Measurements from ENCODE around the gene PTCD1. TPM values are rescaled to one million over a fixed set of nuclear protein-coding genes. Genes with fewer than 3 reads are reported as not detected.

Gene PTCD1
- total and polyA plus RNA-seq, 9 of the 15 experiments (the other 6 are each of a cell fraction or from before 2014, with no cell fraction given): 0.46 to 17.1 (median 6.2) TPM

GRCh38 chr7:99472561-99473314, 34.1 kb upstream of the PTCD1 start, which contains the start of gene ZNF789 (continued):
- TF ChIP-seq ZNF644 (tag; IDR thresholded peaks at IDR 0.05; ENCODE audit: low read depth): 0 out of 2 replicates have a peak, but pooled peaks have one; percentile 22
- TF ChIP-seq KAT8 (IDR thresholded peaks at IDR 0.05; ENCODE audit: low read depth): no peak
- TF ChIP-seq, protein P1, sequence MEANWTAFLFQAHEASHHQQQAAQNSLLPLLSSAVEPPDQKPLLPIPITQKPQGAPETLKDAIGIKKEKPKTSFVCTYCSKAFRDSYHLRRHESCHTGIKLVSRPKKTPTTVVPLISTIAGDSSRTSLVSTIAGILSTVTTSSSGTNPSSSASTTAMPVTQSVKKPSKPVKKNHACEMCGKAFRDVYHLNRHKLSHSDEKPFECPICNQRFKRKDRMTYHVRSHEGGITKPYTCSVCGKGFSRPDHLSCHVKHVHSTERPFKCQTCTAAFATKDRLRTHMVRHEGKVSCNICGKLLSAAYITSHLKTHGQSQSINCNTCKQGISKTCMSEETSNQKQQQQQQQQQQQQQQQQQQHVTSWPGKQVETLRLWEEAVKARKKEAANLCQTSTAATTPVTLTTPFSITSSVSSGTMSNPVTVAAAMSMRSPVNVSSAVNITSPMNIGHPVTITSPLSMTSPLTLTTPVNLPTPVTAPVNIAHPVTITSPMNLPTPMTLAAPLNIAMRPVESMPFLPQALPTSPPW (CRISPR knock-in tag; IDR thresholded peaks at IDR 0.05): peak; percentile 62; the same call in 1 of the 2 replicates
- TF ChIP-seq GABPB1 (CRISPR knock-in tag; IDR thresholded peaks at IDR 0.05): peak; percentile 27; the same call in 1 of the 2 replicates
- TF ChIP-seq, protein P2, sequence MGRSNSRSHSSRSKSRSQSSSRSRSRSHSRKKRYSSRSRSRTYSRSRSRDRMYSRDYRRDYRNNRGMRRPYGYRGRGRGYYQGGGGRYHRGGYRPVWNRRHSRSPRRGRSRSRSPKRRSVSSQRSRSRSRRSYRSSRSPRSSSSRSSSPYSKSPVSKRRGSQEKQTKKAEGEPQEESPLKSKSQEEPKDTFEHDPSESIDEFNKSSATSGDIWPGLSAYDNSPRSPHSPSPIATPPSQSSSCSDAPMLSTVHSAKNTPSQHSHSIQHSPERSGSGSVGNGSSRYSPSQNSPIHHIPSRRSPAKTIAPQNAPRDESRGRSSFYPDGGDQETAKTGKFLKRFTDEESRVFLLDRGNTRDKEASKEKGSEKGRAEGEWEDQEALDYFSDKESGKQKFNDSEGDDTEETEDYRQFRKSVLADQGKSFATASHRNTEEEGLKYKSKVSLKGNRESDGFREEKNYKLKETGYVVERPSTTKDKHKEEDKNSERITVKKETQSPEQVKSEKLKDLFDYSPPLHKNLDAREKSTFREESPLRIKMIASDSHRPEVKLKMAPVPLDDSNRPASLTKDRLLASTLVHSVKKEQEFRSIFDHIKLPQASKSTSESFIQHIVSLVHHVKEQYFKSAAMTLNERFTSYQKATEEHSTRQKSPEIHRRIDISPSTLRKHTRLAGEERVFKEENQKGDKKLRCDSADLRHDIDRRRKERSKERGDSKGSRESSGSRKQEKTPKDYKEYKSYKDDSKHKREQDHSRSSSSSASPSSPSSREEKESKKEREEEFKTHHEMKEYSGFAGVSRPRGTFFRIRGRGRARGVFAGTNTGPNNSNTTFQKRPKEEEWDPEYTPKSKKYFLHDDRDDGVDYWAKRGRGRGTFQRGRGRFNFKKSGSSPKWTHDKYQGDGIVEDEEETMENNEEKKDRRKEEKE (IDR thresholded peaks at IDR 0.05; ENCODE audit: borderline replicate concordance in 1 of 2, control insufficient read depth in 1 of 2, low read depth in 2 of 2, low read length in 1 of 2): no peak
- no peak for TF ChIP-seq ZNF589 (CRISPR knock-in tag; IDR thresholded peaks at IDR 0.05; ENCODE audit: low read depth)
- no peak for TF ChIP-seq ATF2 (CRISPR knock-in tag; IDR thresholded peaks at IDR 0.05)
- TF ChIP-seq SMARCB1 (IDR thresholded peaks at IDR 0.05; ENCODE audit: insufficient read length, low read depth): no peak
- TF ChIP-seq, protein P3, sequence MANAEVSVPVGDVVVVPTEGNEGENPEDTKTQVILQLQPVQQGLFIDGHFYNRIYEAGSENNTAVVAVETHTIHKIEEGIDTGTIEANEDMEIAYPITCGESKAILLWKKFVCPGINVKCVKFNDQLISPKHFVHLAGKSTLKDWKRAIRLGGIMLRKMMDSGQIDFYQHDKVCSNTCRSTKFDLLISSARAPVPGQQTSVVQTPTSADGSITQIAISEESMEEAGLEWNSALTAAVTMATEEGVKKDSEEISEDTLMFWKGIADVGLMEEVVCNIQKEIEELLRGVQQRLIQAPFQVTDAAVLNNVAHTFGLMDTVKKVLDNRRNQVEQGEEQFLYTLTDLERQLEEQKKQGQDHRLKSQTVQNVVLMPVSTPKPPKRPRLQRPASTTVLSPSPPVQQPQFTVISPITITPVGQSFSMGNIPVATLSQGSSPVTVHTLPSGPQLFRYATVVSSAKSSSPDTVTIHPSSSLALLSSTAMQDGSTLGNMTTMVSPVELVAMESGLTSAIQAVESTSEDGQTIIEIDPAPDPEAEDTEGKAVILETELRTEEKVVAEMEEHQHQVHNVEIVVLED (CRISPR knock-in tag; IDR thresholded peaks at IDR 0.05): no peak
- TF ChIP-seq ESRRB (CRISPR knock-in tag; IDR thresholded peaks at IDR 0.05; ENCODE audit: borderline replicate concordance): no peak
- 0 out of 2 replicates have a peak, but pooled peaks have one; percentile 51 for TF ChIP-seq FOXM1 (IDR thresholded peaks at IDR 0.05; ENCODE audit: low read depth)
- peak; percentile 88 for TF ChIP-seq FOXM1 (CRISPR knock-in tag; IDR thresholded peaks at IDR 0.05; ENCODE audit: low read depth)
- no peak for TF ChIP-seq PTRF (tag; IDR thresholded peaks at IDR 0.05)
- TF ChIP-seq HINFP (tag; conservative IDR thresholded peaks at IDR 0.05; ENCODE audit: low read depth): no peak
- TF ChIP-seq CREB3L1 (IDR thresholded peaks at IDR 0.05; ENCODE audit: borderline replicate concordance, low read depth): peak; percentile 84
